GM21576 (cell line): ENCODE data around the gene RNF213.
"Not testable (repeated sequence)": the region's sequence is repeated elsewhere in the genome, so short reads cannot be mapped to it uniquely, and the experiment has no call there.

Source experiments
- ATAC-seq: cut with Tn5 transposase; IDR thresholded peaks from one replicate; pipeline ENCODE4 v1.9.1; 2021; ENCODE audit warnings: mild to moderate bottlenecking, moderate library complexity; ENCODE audit not compliant: unreplicated experiment

The RNF213 gene

DNA sequence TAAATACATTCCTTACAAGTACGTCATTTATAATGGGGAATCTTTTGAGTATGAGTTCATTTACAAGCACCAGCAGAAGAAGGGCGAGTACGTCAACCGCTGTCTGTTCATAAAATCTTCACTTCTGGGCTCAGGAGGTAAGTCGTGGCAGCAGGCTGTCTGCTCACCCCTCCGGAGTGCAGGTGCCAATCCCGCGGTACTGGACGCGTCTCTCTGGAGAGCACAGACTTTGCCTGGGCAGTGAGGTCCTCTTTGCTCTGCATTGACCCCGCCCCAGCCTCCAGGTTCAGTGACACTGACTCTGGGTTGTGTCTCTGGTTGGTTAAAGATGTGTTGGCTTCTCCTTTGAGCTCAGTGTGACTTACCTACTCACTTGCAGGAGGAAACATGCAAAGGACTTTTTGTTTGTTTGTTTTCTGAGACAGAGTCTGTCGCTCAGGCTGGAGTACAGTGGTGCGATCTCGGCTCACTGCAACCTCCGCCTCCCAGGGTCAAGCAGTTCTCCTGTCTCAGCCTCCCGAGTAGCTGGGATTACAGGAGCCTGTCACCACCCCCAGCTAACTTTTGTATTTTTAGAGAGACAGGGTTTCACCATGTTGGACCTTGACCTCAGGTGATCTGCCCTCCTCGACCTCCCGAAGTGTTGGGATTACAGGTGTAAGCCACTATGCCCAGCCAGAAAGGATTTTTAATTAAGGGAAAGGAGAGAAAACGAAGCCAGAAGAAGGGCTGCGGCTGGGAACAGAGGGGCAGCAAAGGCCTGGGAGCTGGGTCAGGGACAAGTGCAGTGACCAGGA lies 31.2 kb downstream of the RNF213 start:
- no peak for ATAC-seq

DNA sequence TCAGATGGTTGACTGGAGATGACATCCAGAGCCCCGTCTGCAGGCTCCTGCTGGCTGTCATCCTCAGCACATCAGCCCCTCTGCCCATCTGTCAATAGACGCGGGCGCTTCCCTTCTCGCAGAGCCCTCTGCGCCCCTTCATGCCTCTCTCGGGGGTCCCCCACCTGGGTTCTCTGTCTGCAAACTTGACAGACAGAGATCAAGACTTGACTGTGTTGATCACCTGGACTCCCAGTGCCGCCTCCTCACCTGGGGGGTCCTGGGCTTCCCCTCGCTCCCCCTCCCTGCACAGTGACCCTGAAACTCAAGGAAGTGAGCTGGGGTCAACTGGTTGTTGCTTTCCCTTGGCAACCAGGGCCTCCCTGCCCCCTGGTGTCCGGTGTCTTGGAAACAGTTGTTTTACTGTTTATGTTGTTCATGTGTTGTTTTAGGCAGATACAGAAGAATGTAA lies 31.9 kb downstream of the RNF213 start:
- ATAC-seq: no peak

DNA sequence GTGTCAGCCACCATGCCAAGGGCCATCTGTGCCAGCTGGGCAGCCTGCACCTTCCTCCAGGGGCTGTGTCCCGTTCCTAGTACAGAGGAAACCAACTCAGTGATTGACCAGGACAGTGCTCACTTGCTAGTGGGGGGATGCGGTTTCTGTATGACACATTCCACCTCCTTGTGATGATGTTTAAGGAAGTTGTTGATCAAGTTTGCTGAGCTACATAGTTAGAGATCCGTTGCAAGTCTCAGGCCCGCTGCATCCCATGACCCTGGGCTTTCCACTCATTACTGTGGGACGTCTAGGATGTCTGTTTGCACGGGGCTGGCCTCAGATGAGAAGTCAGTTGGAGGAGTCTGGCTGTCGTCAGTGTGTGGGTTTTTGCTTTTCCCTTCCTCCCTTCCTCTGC lies 33.6 kb downstream of the RNF213 start:
- ATAC-seq: no peak

DNA sequence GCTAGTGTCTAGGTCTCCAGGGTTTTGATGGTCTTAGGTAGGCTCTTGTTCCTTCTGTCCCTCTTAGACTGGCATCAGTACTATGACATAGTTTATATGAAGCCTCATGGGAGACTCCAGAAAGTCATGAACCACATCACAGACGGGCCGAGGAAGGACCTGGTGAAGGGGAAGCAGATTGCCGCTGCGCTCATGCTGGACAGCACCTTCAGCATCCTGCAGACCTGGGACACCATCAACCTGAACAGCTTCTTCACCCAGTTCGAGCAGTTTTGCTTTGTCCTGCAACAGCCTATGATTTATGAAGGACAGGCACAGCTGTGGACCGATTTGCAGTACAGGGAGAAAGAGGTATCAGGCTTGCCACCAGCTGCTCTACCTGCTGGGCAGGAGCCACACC lies 34.0 kb downstream of the RNF213 start:
- no peak for ATAC-seq

DNA sequence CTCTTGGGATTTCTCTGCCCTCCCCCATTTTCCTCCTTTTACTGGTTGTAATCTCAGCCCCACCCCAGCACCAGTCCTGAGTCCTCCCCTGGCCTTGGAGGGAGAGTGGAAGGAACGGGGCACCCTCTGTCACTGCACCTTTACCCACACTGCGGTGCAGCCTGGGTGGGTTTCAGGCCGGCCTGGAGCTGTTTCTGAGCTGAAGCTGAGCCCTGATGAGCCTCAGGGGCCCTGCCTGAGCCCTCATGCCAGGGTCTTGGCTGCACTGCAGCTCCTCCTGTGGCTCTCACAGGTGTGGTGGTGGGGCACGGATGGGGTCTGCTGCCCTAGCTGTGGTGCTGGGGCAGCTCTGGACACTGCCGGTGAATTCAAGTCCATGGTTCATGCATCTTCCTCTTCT lies 34.5 kb downstream of the RNF213 start:
- no peak for ATAC-seq

DNA sequence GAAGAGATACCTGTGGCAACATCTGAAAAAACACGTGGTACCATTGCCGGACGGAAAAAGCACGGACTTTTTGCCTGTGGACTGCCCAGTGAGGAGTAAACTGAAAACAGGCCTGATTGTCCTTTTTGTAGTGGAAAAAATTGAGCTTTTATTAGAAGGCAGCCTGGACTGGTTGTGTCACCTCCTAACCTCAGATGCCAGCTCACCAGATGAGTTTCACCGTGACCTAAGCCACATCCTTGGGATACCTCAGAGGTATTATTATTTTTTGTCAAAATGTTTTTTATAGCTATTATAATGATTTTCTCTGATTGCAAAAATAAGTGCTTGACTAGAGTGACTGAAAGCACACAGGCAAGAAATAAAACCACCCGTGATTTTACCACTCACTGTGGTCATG lies 34.9 kb downstream of the RNF213 start:
- no peak for ATAC-seq

- no peak for ATAC-seq
These were observed 35.6 kb downstream of the RNF213 start for GRCh38 chr17:80296221-80296620.

DNA sequence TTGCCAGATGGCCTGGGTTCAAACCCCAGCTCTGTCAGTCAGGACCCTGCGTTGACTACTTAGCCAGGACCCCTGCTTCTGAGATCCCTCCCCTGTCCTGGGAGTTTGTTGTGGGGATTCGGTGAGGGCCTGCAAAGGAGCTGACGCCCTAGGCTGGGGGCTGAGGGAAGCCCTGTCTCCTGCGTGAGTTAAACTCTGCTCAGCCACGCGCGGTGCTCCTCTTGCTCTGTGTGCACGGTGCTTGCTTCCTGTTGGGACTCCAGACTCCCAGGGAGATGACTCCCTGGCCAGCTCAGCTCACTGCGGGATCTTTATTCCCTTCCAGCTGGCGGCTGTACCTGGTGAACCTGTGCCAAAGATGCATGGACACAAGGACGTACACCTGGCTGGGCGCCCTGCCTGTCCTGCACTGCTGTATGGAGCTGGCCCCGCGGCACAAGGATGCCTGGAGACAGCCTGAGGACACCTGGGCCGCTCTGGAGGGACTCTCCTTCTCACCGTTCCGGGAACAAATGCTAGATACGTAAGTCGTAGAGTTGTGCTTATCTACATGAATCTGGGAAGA lies 37.4 kb downstream of the RNF213 start:
- ATAC-seq: no peak

DNA sequence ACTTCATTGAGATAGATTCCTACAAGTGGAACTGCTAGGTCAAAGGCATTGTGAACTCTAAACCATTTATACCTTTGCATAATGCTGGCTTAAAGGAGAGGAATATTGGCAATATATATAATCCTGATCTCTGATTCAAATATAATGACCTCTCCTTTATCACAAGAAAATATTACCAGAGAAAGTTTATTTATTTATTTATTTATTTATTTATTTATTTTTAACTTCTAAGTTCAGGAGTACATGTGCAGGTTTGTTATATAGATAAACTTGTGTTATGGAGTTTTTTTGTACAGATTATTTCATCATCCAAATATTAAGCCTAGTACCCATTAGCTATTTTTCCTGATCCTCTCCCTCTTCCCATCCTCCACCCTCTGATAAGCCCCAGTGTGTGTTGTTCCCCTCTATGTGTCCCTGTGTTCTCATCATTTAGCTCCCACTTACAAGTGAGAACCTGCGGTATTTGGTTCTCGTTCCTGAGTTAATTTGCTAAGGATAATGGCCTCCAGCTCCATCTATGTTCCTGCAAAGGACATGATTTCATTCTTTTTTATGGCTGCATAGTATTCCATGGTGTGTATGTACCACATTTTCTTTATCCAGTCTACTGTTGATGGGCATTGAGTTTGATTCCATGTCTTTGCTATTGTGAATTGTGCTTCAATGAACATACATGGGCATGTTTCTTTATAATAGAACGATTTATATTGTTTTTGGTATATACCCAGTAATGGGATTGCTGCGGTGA lies 38.9 kb downstream of the RNF213 start:
- ATAC-seq: not testable (repeated sequence)

- ATAC-seq: not testable (repeated sequence)
These were observed 40.1 kb downstream of the RNF213 start for GRCh38 chr17:80300756-80301155.

DNA sequence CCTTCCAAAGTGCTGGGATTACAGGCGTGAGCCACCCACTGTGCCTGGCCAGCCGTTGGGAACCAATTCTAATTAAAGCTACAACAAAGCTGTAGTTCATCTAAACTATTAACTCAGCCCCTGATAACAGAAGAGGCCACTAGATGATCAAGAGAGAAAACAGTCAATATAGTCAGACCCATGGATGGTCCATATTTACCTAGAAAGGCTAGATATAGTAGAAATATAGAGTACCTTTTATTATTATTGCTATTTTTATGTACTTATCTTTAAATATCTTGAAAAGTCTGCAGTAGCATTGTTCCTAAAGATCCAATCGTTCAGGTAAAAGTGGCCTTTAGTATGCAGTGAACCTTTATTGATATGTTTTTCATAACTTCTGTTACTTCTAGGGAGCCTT lies 43.2 kb downstream of the RNF213 start:
- no peak for ATAC-seq

DNA sequence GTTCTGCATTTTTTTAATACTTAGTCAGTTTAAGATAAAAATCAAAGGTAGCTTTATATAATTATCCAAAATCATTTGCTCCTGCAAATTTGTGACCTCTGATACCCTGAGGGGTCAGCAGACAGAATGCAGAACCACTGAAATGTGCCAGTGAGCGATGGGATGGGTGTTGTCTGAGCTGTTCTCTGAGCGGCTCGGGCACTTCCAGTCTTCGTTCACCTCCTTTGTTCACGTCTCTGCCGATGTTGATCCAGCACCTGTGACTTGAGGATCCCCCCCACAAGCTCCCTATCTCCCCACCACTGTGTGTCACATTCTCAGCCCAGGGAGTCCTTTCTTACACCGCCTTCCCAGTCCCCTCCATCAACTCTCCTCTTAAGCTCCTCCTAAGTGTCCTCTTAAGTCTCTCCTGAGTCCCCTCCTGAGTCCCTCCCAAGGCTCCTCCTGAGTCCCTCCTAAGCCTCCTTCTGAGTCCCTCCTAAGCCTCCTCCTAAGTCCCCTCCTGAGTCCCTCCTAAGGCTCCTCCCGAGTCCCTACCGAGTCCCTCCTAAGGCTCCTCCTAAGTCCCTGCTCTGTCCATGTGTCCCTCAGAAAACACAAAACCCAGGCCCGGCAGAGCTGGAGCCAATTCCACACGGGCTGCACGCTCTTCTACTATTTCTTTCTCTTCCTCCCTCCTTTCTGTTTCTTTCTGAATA lies 47.5 kb downstream of the RNF213 start:
- ATAC-seq: no peak

DNA sequence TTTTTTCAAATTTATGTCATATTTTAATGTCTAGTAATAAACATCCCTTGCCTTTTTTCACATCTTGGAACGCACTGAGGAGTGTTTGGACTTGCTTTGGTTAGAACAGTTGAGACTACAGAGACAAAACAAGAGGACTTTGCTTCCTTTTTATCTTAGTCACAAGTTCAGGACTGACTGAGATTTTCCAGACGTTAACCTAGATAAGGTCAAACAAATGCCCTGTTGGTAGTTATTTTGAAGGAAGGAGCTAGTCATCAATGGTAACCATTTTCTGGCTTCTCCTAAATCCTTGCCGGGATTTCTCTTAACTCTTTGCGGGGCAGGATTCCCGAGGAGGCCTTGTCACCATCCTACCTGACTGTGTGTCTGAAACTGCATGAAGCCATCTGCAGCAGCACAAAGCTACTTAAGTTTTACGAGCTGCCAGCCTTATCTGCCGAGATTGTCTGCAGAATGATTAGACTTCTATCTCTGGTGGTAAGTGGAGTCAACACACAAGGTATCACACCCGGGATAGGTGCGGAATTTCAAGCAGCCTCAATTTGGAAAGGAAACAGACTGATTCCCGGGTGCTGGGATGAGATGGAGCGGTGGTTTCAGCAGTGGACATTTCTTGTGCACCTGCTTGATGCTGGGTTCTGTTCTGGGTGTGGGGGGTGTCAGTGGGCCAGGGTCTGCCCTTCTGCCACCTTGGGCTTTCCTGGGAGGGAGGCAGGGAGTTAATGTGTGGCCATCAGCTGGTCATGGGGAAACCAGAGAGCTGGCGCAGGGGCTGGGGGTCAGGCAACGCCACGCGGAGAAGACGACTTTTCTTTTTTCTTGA lies 48.3 kb downstream of the RNF213 start:
- no peak for ATAC-seq

- ATAC-seq: no peak
These were observed 50.7 kb downstream of the RNF213 start for GRCh38 chr17:80311216-80311827.

DNA sequence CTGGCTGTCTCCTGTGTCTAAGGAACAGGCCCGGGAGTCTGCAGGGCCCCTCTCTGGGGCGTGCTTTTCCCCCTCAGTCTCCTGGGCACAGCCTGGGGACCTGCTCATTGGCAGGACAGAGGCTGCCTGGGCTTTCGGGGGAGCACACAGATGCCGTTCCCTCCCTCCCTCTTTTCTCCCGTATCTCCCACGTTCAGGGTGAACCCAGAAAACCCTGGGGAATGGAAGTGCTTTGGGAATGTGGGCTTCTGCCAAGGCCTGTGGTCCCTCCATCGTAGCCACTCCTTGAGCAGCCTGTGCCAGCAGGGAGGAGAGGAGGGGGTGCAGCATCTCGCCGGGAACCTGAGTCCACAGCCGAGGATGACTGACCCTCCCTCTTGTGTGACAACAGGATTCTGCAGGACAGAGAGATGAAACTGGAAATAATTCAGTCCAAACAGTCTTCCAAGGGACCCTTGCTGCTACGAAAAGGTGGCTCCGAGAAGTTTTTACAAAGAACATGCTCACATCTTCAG lies 52.0 kb downstream of the RNF213 start:
- ATAC-seq: no peak

DNA sequence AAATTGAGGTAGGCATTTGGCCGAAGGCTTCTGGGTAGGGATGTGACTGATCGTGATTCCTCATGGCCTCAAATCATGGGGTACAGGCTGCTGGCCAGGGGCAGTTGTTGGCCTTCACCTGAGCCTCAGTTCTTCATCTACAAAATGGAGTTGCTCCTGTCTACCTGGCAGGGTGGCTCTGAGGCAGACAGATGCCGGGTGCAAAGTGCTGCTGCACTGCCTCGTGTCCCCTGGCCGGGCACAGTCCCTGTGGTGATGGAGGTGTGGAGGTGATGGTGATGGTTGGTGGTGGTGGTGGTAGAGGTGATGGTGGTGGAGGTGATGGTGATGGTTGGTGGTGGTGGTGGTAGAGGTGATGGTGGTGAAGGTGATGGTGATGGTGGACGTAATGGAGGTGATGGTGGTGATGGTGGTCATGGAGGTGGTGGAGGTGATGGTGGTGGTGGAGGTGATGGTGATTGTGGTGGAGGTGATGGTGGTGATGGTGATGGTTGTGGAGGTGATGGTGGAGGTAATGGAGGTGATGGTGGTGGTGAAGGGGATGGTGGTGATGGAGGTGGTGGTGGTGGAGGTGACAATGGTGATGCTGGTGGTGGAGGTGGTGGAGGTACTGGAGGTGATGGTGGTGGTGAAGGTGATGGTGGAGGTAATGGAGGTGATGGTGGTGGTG lies 52.6 kb downstream of the RNF213 start:
- no peak for ATAC-seq

DNA sequence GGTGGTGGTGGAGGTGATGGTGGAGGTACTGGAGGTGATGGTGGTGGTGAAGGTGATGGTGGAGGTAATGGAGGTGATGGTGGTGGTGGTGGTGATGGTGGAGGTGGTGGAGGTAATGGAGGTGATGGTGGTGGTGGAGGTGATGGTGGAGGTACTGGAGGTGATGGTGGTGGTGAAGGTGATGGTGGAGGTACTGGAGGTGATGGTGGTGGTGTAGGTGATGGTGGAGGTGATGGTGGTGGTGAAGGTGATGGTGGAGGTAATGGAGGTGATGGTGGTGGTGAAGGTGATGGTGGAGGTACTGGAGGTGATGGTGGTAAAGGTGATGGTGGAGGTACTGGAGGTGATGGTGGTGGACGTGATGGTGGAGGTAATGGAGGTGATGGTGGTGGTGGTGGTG lies 53.3 kb downstream of the RNF213 start:
- ATAC-seq: not testable (repeated sequence)

- no peak for ATAC-seq
These were observed 55.0 kb downstream of the RNF213 start for GRCh38 chr17:80315517-80316182.

- ATAC-seq: no peak
These were observed 55.8 kb downstream of the RNF213 start for GRCh38 chr17:80316431-80316830.
